GM21381 (cell line): Measurements from ENCODE around the gene ZNF462.

Experiments
- ATAC-seq: cut with Tn5 transposase; IDR thresholded peaks from one replicate; pipeline ENCODE4 v1.9.1; 2021; ENCODE audit warnings: mild to moderate bottlenecking, moderate library complexity; ENCODE audit not compliant: unreplicated experiment

The ZNF462 gene

GRCh38 chr9:106992186-106992585 is 129.2 kb downstream of the ZNF462 start:
- no peak for ATAC-seq

- no peak for ATAC-seq
These were observed 130.6 kb downstream of the ZNF462 start for GRCh38 chr9:106993603-106994002.

GRCh38 chr9:106994463-106994862 is 131.5 kb downstream of the ZNF462 start:
- ATAC-seq = no peak

- no peak for ATAC-seq
These were observed 137.3 kb downstream of the ZNF462 start for GRCh38 chr9:107000218-107000617.

GRCh38 chr9:107005201-107005600 is 142.2 kb downstream of the ZNF462 start:
- no peak for ATAC-seq

GRCh38 chr9:107007402-107007801 is 144.4 kb downstream of the ZNF462 start:
- no peak for ATAC-seq

- ATAC-seq = no peak
These were observed 145.0 kb downstream of the ZNF462 start for GRCh38 chr9:107008011-107008410.

GRCh38 chr9:107008447-107008846 is 145.5 kb downstream of the ZNF462 start:
- no peak for ATAC-seq

- ATAC-seq = no peak
These were observed 153.4 kb downstream of the ZNF462 start for GRCh38 chr9:107016383-107016782.

GRCh38 chr9:107018861-107019545 is 156.0 kb downstream of the ZNF462 start:
- no peak for ATAC-seq

GRCh38 chr9:107020040-107020530 is 157.1 kb downstream of the ZNF462 start:
- no peak for ATAC-seq

- peak; percentile 84 for ATAC-seq
These were observed 161.2 kb downstream of the ZNF462 start for GRCh38 chr9:107024193-107024592.

GRCh38 chr9:107025260-107026035 is 162.5 kb downstream of the ZNF462 start:
- no peak for ATAC-seq

- no peak for ATAC-seq
These were observed 166.2 kb downstream of the ZNF462 start for GRCh38 chr9:107029146-107029545.

- no peak for ATAC-seq
These were observed 171.0 kb downstream of the ZNF462 start for GRCh38 chr9:107033966-107034365.

GRCh38 chr9:107034831-107035230 is 171.9 kb downstream of the ZNF462 start:
- no peak for ATAC-seq

GRCh38 chr9:107036367-107036766 is 173.4 kb downstream of the ZNF462 start:
- no peak for ATAC-seq

GRCh38 chr9:107039542-107039941 is 176.6 kb downstream of the ZNF462 start:
- ATAC-seq = no peak

- no peak for ATAC-seq
These were observed 179.6 kb downstream of the ZNF462 start for GRCh38 chr9:107042606-107043005.

- no peak for ATAC-seq
These were observed 180.9 kb downstream of the ZNF462 start for GRCh38 chr9:107043886-107044285.

- no peak for ATAC-seq
These were observed 181.9 kb downstream of the ZNF462 start for GRCh38 chr9:107044872-107045271.

GRCh38 chr9:107046692-107047091 is 183.7 kb downstream of the ZNF462 start:
- peak; percentile 92 for ATAC-seq
